GM23338 (cell line): ENCODE data around the gene TMA16.

Source experiments
- CREB1 ChIP-seq: fragments of 250-450 bp; sonication (Bioruptor Pico); IDR thresholded peaks from 2 replicates; pipeline ENCODE4 v1.5.0; 2020; ENCODE audit warnings: low read depth, mild to moderate bottlenecking, moderate library complexity
- CTCF ChIP-seq, 2 experiments: fragments of 200-600 bp in 1 of 2; sonication (generic) in 1 of 2; conservative IDR thresholded peaks; 2 replicates each; pipeline versions ENCODE4 v1.5.1 to v1.6.1; 2016 to 2017; ENCODE audit warnings: antibody characterized with exemption in 2 of 2, low read depth in 2 of 2, mild to moderate bottlenecking in 2 of 2, moderate library complexity in 1 of 2
- EZH2 ChIP-seq: fragments of 200-600 bp; sonication (generic); IDR thresholded peaks from one replicate; pipeline ENCODE4 v1.8.0; 2017; ENCODE audit warnings: antibody characterized with exemption, mild to moderate bottlenecking, low read depth; ENCODE audit not compliant: unreplicated experiment
- EZH2phosphoT487 ChIP-seq: fragments of 200-600 bp; sonication (generic); IDR thresholded peaks from one replicate; pipeline ENCODE4 v1.8.1; 2018; ENCODE audit warnings: antibody characterized with exemption; ENCODE audit not compliant: unreplicated experiment
- POLR2AphosphoS5 ChIP-seq: IDR thresholded peaks from 2 replicates; pipeline ENCODE4 v1.6.1; 2016; ENCODE audit warnings: antibody characterized with exemption, low read depth
- REST ChIP-seq: IDR thresholded peaks from one replicate; pipeline ENCODE4 v1.6.1; 2018; ENCODE audit warnings: antibody characterized with exemption; ENCODE audit not compliant: unreplicated experiment
- ZNF114 ChIP-seq: fragments of 250-450 bp; sonication (Bioruptor Pico); IDR thresholded peaks from 2 replicates; pipeline ENCODE4 v1.5.0; 2020; ENCODE audit warnings: mild to moderate bottlenecking, moderate library complexity
- ZNF331 ChIP-seq: fragments of 250-450 bp; sonication (Bioruptor Pico); IDR thresholded peaks from 2 replicates; pipeline ENCODE4 v1.5.0; 2020; ENCODE audit warnings: low read depth, mild to moderate bottlenecking, moderate library complexity

- TF ChIP-seq CTCF (conservative IDR thresholded peaks at IDR 0.05; ENCODE audit: low read depth in 2 of 2) = no peak
- no peak for TF ChIP-seq POLR2AphosphoS5
- TF ChIP-seq ZNF331 (CRISPR knock-in tag) = no peak
- no peak for TF ChIP-seq EZH2
- TF ChIP-seq EZH2phosphoT487 = no peak
- TF ChIP-seq CREB1 (CRISPR knock-in tag) = no peak
- TF ChIP-seq REST = no peak
- TF ChIP-seq ZNF114 (CRISPR knock-in tag) = no peak
Observed at GRCh38 chr4:163540448-163540847, 46.0 kb downstream of the TMA16 start.
